GM18502 (cell line): Measurements from ENCODE around the gene SAMD4A.

Source experiments
- ATAC-seq: cut with Tn5 transposase; IDR thresholded peaks from one replicate; pipeline ENCODE4 v1.9.1; 2021; ENCODE audit warnings: mild to moderate bottlenecking; ENCODE audit not compliant: unreplicated experiment, poor library complexity

SAMD4A gene

GRCh38 chr14:54773171-54774006 is 206.5 kb downstream of the SAMD4A start:
- ATAC-seq: peak; percentile 72

- no peak for ATAC-seq
Observed at GRCh38 chr14:54774824-54775223, 207.9 kb downstream of the SAMD4A start.

GRCh38 chr14:54775486-54776140 is 208.7 kb downstream of the SAMD4A start:
- ATAC-seq: no peak

- ATAC-seq: peak; percentile 32
Observed at GRCh38 chr14:54776361-54777001, 209.6 kb downstream of the SAMD4A start.

GRCh38 chr14:54777395-54777794 is 210.5 kb downstream of the SAMD4A start:
- ATAC-seq: no peak

- ATAC-seq: no peak
Observed at GRCh38 chr14:54778618-54779345, 211.9 kb downstream of the SAMD4A start.

- no peak for ATAC-seq
Observed at GRCh38 chr14:54781080-54781479, 214.2 kb downstream of the SAMD4A start.

GRCh38 chr14:54781961-54782750 is 215.2 kb downstream of the SAMD4A start:
- ATAC-seq: no peak

GRCh38 chr14:54782751-54783659 is 216.1 kb downstream of the SAMD4A start:
- peak; percentile 90 for ATAC-seq

GRCh38 chr14:54783660-54784015 is 216.7 kb downstream of the SAMD4A start:
- ATAC-seq: no peak

GRCh38 chr14:54784060-54784459 is 217.1 kb downstream of the SAMD4A start:
- no peak for ATAC-seq

GRCh38 chr14:54784657-54785056 is 217.7 kb downstream of the SAMD4A start:
- no peak for ATAC-seq

- no peak for ATAC-seq
Observed at GRCh38 chr14:54785136-54785777, 218.3 kb downstream of the SAMD4A start.

- no peak for ATAC-seq
Observed at GRCh38 chr14:54785778-54786770, 219.1 kb downstream of the SAMD4A start.

GRCh38 chr14:54786838-54787237 is 219.9 kb downstream of the SAMD4A start:
- no peak for ATAC-seq

GRCh38 chr14:54787261-54787660 is 220.3 kb downstream of the SAMD4A start:
- ATAC-seq: no peak

- no peak for ATAC-seq
Observed at GRCh38 chr14:54788701-54789100, 221.8 kb downstream of the SAMD4A start.
